Ramos (cell line): ENCODE measurements around the gene PSMB4.

Experiments
- in situ Hi-C: fragments of 300-500 bp; cut with MboI; formaldehyde crosslinking; loops from one replicate; pipeline ENCODE4 v1.14.3; 2022; ENCODE audit warnings: low sequenced_read_pairs; ENCODE audit not compliant: unreplicated experiment

Gene PSMB4

GRCh38 chr1:151384584-151384983 is 14.8 kb upstream of the PSMB4 start:
- in situ Hi-C loops: no loop called here

- in situ Hi-C loops: no loop called here
Measured at GRCh38 chr1:151386002-151386401, 13.4 kb upstream of the PSMB4 start.

- in situ Hi-C loops: loop anchor here (10.0 kb wide), 1 partner anchor 86 kb away; no protein-coding TSS in a partner anchor
Measured at GRCh38 chr1:151390221-151391078, 8.9 kb upstream of the PSMB4 start.

GRCh38 chr1:151391079-151391563 is 8.3 kb upstream of the PSMB4 start:
- in situ Hi-C loops: loop anchor here (10.0 kb wide), 1 partner anchor 86 kb away; no protein-coding TSS in a partner anchor

- in situ Hi-C loops: loop anchor here (10.0 kb wide), 1 partner anchor 89 kb away; no protein-coding TSS in a partner anchor
Measured at GRCh38 chr1:151393583-151393982, 5.8 kb upstream of the PSMB4 start.

- in situ Hi-C loops: loop anchor here (10.0 kb wide), 1 partner anchor 91 kb away; no protein-coding TSS in a partner anchor
Measured at GRCh38 chr1:151396265-151396664, 3.1 kb upstream of the PSMB4 start.

- in situ Hi-C loops: no loop called here
Measured at GRCh38 chr1:151401125-151401788, 1.9 kb downstream of the PSMB4 start.

- in situ Hi-C loops: no loop called here
Measured at GRCh38 chr1:151401860-151402259, 2.5 kb downstream of the PSMB4 start.

GRCh38 chr1:151402764-151403163 is 3.4 kb downstream of the PSMB4 start:
- in situ Hi-C loops: no loop called here

- in situ Hi-C loops: no loop called here
Measured at GRCh38 chr1:151403612-151404011, 4.2 kb downstream of the PSMB4 start.

GRCh38 chr1:151405187-151405951 is 6.0 kb downstream of the PSMB4 start:
- in situ Hi-C loops: no loop called here

GRCh38 chr1:151406176-151406575 is 6.8 kb downstream of the PSMB4 start:
- in situ Hi-C loops: no loop called here

GRCh38 chr1:151407304-151407703 is 7.9 kb downstream of the PSMB4 start:
- in situ Hi-C loops: no loop called here

- in situ Hi-C loops: no loop called here
Measured at GRCh38 chr1:151408891-151409290, 9.5 kb downstream of the PSMB4 start.

GRCh38 chr1:151411884-151412283 is 12.5 kb downstream of the PSMB4 start:
- in situ Hi-C loops: no loop called here

- in situ Hi-C loops: no loop called here
Measured at GRCh38 chr1:151416231-151416630, 16.9 kb downstream of the PSMB4 start.

GRCh38 chr1:151418081-151418480 is 18.7 kb downstream of the PSMB4 start:
- in situ Hi-C loops: no loop called here

- in situ Hi-C loops: no loop called here
Measured at GRCh38 chr1:151419819-151420218, 20.4 kb downstream of the PSMB4 start.

- in situ Hi-C loops: no loop called here
Measured at GRCh38 chr1:151425103-151425502, 25.7 kb downstream of the PSMB4 start.

- in situ Hi-C loops: no loop called here
Measured at GRCh38 chr1:151428068-151428467, 28.7 kb downstream of the PSMB4 start.
